Measurements from ENCODE around the gene DIPK2A. TPM values are rescaled to one million over a fixed set of nuclear protein-coding genes. Genes with fewer than 3 reads are reported as not detected.

The DIPK2A gene, protein sequence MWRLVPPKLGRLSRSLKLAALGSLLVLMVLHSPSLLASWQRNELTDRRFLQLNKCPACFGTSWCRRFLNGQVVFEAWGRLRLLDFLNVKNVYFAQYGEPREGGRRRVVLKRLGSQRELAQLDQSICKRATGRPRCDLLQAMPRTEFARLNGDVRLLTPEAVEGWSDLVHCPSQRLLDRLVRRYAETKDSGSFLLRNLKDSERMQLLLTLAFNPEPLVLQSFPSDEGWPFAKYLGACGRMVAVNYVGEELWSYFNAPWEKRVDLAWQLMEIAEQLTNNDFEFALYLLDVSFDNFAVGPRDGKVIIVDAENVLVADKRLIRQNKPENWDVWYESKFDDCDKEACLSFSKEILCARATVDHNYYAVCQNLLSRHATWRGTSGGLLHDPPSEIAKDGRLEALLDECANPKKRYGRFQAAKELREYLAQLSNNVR
- polyA plus RNA-seq (2011; rRNA removed) (11.6 and 12.6 TPM in 2 replicates), polyA minus RNA-seq (2011; rRNA and poly(A)+ RNA removed) (7.5 and 10.1 TPM in 2 replicates)

DNA sequence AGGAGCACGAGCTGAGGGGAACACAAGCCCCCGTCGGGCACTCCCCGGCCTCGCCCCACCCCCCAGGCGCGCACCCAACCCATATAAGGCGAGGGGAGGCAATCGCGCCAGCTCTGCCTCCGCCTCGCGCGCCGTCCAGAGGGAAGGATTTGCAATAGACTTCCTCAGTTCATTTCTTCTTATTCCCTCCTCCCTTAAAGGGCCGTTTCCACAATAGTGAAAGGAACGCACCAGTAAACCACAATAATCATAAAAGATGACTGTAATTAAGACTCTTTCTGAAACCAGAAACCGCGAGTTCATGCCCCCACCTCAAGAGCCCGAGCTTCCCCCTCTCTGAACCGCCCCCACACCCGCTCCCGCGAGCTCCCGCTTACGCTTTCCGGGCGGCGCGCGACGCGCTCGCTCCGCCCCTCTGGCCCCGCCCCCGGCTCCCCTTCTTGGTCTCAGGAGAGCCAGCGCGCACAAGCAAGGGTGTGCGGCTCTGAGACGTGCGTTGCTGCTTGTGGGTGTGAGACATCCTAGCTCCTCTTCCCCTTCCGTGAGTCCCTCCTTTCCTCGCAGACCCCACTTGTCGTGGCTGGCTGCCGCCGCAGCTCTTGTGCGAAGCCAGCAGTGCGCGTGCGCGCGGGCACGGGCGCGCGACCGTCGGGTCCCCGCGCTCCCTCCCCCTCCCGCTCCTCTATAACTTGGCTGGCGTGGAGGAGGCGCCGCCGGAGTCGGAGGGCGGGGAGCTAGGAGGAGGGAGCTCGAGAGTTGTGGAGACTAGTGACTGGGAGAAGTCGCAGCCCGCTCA lies at the start of gene DIPK2A:
DIPK2A (plus strand) TSS at position 465 of the 796 bp plus-strand sequence. CDS start 510 bp downstream, outside the sequence.
- POLR2A ChIA-PET: interaction anchor here (0.5 to 1.3 kb wide), 6 partner anchors 8 to 619 kb away, joined by 3 to 6 read pairs (median 5); no protein-coding TSS in a partner anchor
- Histone ChIP-seq H3K4me3 (ENCODE audit: low read depth, low read length) (peak within 1 kb of the TSS; percentile 86), H3K27me3 (ENCODE audit: control insufficient read depth, insufficient read depth, low read length) (no peaks in the 10 kb centered on the region), H3K36me3 (ENCODE audit: control insufficient read depth, insufficient read depth, low read length) (no peaks in the 10 kb centered on the region)
- TF ChIP-seq, protein P1, sequence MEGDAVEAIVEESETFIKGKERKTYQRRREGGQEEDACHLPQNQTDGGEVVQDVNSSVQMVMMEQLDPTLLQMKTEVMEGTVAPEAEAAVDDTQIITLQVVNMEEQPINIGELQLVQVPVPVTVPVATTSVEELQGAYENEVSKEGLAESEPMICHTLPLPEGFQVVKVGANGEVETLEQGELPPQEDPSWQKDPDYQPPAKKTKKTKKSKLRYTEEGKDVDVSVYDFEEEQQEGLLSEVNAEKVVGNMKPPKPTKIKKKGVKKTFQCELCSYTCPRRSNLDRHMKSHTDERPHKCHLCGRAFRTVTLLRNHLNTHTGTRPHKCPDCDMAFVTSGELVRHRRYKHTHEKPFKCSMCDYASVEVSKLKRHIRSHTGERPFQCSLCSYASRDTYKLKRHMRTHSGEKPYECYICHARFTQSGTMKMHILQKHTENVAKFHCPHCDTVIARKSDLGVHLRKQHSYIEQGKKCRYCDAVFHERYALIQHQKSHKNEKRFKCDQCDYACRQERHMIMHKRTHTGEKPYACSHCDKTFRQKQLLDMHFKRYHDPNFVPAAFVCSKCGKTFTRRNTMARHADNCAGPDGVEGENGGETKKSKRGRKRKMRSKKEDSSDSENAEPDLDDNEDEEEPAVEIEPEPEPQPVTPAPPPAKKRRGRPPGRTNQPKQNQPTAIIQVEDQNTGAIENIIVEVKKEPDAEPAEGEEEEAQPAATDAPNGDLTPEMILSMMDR (IDR thresholded peaks at IDR 0.05; ENCODE audit: insufficient read depth, low read depth, low read length): no peak
- peak; percentile 82 for DNase-seq (ENCODE audit: low read depth)
- CTCF ChIA-PET: interaction anchor here (0.9 to 1.9 kb wide), 8 partner anchors 8 to 288 kb away, joined by 3 to 4 read pairs (median 3); no protein-coding TSS in a partner anchor

DNA sequence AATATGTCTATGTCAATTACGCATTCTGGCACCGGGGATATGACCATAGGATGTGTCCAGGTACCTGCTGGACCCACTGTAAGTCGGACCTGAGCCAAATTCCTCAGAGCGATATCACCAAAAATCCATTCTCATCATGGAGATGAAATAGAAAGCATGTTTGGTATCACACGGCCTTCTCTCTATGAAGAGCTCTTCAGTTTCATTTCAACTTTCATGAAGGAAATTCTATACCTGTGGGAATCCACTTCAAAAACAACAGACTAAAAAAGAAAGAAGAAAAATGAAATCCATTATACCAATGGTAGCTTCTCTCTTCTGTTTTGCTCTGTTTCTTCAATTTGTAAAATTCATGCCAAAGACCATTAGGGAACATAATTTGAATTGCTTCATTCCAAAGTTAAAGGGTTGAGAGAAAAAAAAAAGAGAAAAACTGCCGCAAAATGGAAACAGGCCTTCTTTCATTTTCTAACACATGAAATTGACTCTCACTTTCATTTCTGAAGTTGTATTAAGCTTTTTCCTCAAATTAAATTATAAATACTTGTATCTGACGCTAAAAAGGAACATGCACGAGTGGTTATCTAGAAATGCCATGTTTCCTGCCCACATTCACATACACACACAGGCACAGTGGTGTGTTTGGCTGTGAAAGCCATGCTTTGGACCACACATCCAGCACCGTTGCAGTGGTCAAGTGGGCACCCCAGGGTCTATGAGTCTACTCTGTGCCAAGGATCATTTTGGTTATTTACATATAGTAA lies 46.9 kb upstream of the DIPK2A start:
- TF ChIP-seq, protein P1 (IDR thresholded peaks at IDR 0.05; ENCODE audit: insufficient read depth, low read depth, low read length): no peak
- H3K36me3 ChIP-seq (ENCODE audit: control insufficient read depth, insufficient read depth, low read length): no peaks in the 10 kb centered on the region
- no peak for DNase-seq (ENCODE audit: low read depth)
- CTCF ChIA-PET: no interaction called here
- no peaks in the 10 kb centered on the region for H3K27me3 ChIP-seq (ENCODE audit: control insufficient read depth, insufficient read depth, low read length)
- H3K4me3 ChIP-seq (ENCODE audit: low read depth, low read length): no peak overlapping the region
- POLR2A ChIA-PET: no interaction called here

DNA sequence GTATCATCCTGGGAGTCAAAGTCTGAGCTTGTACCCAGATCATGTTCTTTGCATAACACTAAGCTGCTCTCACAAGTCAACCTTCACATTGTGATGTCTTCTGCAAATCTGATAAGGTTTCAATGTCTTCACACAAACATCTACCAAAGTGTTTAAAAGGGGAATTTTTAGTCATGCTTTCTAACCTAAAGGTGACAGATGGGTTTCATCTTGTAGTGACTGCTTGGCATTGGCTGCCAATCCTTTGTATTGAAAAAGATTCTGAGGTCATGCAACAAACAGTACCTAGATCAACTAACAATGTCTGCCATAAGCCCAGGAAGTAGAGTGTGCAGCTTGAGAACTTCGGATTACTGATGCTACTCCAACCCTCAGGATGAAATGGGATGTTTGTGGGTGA lies 43.6 kb upstream of the DIPK2A start:
- DNase-seq (ENCODE audit: low read depth): no peak
- TF ChIP-seq, protein P1 (IDR thresholded peaks at IDR 0.05; ENCODE audit: insufficient read depth, low read depth, low read length): no peak
- CTCF ChIA-PET: no interaction called here
- POLR2A ChIA-PET: no interaction called here
- Histone ChIP-seq H3K36me3 (ENCODE audit: control insufficient read depth, insufficient read depth, low read length) (no peaks in the 10 kb centered on the region), H3K27me3 (ENCODE audit: control insufficient read depth, insufficient read depth, low read length) (no peaks in the 10 kb centered on the region), H3K4me3 (ENCODE audit: low read depth, low read length) (no peak overlapping the region)

DNA sequence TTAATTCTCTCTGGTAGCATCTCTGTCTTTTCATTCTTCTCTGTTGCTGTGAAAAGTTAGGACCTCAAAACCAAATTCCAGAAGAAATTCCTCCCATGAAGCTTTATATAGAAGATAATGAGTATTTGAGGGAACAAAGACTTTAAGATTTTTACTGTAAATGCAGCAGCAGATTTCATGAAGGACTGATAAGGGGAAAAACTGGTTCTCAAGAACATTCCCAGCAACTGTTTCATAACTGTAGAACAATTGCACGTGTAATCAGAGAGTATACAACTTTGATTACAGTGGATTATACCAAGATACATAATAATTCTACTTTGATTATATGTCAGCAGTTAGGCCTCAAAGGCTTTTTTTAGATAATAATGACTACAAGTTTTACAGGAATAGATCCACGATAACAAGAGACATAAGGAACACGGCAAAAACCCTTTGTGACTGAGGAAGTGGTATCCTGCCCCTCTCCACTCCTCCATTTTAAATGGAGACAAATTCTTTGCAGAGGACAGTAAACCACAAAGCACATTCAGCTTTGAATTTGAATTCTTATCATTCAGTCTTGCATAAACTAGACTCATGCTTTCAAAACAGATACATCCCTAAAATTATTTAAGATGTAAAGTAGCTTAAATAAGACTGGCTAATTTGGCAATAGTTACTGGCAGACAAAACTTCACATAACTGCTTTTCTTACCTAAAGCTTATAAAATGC lies 42.9 kb upstream of the DIPK2A start:
- no peak for DNase-seq (ENCODE audit: low read depth)
- no peaks in the 10 kb centered on the region for H3K27me3 ChIP-seq (ENCODE audit: control insufficient read depth, insufficient read depth, low read length)
- H3K36me3 ChIP-seq (ENCODE audit: control insufficient read depth, insufficient read depth, low read length): no peaks in the 10 kb centered on the region
- POLR2A ChIA-PET: no interaction called here
- no peak overlapping the region for H3K4me3 ChIP-seq (ENCODE audit: low read depth, low read length)
- CTCF ChIA-PET: no interaction called here
- TF ChIP-seq, protein P1 (IDR thresholded peaks at IDR 0.05; ENCODE audit: insufficient read depth, low read depth, low read length): no peak
